ENCODE results near the gene SMG9. TPM values are rescaled to one million over a fixed set of nuclear protein-coding genes. Genes with fewer than 3 reads are reported as not detected.
A peak's percentile ranks its signal among the peaks of the same experiment; 100 is the strongest.

Gene SMG9
- total RNA-seq, 2 donors from 2014 or later, result 22.9 to 45.1 TPM

GRCh38 chr19:43739439-43740235 is 15.1 kb downstream of the SMG9 start:
- WGBS, result 62% methylated on average over 16 of the region's 16 CpGs

GRCh38 chr19:43738780-43739211 is 16.0 kb downstream of the SMG9 start:
- intact Hi-C loops (cut with DNase I), result no loop called here
- H3K27ac ChIP-seq, result peak overlapping the region in 1 of 2 donors; percentile 69
- no peak overlapping the region for H3K4me3 ChIP-seq
- no peaks in the 10 kb centered on the region for H3K27me3 ChIP-seq (replicated peaks; ENCODE audit: insufficient read depth)
- H3K36me3 ChIP-seq, result peaks cover 7 to 15% of the 10 kb centered on the region in 2 donors
- TF ChIP-seq POLR2AphosphoS5 (IDR thresholded peaks at IDR 0.05) (no peak), POLR2A (IDR thresholded peaks at IDR 0.05) (no peak), CTCF (IDR thresholded peaks at IDR 0.05) (no peak)
- no peaks in the 10 kb centered on the region for H3K9me3 ChIP-seq
- WGBS, result 59% methylated on average over 5 of the region's 5 CpGs
- no peaks in the 10 kb centered on the region for H3K4me1 ChIP-seq (replicated peaks)
- no peak for DNase-seq (ENCODE audit: low spot score)

More at GRCh38 chr19:43739439-43740235, 15.1 kb downstream of the SMG9 start:
- Histone ChIP-seq H3K4me3 (no peak overlapping the region), H3K4me1 (replicated peaks) (no peaks in the 10 kb centered on the region), H3K27ac (peak overlapping the region; percentile 68 to 69), H3K27me3 (replicated peaks; ENCODE audit: insufficient read depth) (no peaks in the 10 kb centered on the region), H3K9me3 (no peaks in the 10 kb centered on the region), H3K36me3 (peaks cover 7 to 13% of the 10 kb centered on the region in 2 donors)
- TF ChIP-seq POLR2AphosphoS5 (IDR thresholded peaks at IDR 0.05) (peak; percentile 29), CTCF (IDR thresholded peaks at IDR 0.05) (no peak), POLR2A (IDR thresholded peaks at IDR 0.05) (no peak)
- intact Hi-C loops (cut with DNase I), result no loop called here
- peak; percentile 72 for DNase-seq (ENCODE audit: low spot score)

- Histone ChIP-seq H3K4me1 (replicated peaks) (no peaks in the 10 kb centered on the region), H3K27ac (no peak overlapping the region), H3K9me3 (no peaks in the 10 kb centered on the region), H3K4me3 (no peak overlapping the region), H3K36me3 (peaks cover 7 to 20% of the 10 kb centered on the region in 2 donors), H3K27me3 (replicated peaks; ENCODE audit: insufficient read depth) (no peaks in the 10 kb centered on the region)
- intact Hi-C loops (cut with DNase I), result no loop called here
- DNase-seq (ENCODE audit: low spot score), result no peak
- TF ChIP-seq POLR2A (IDR thresholded peaks at IDR 0.05), result no peak
- TF ChIP-seq POLR2AphosphoS5 (IDR thresholded peaks at IDR 0.05), result no peak
- no peak for TF ChIP-seq CTCF (IDR thresholded peaks at IDR 0.05)
These were observed 18.8 kb downstream of the SMG9 start for GRCh38 chr19:43735957-43736356.

GRCh38 chr19:43735013-43735412 is 19.7 kb downstream of the SMG9 start:
- TF ChIP-seq POLR2A (IDR thresholded peaks at IDR 0.05) (no peak), POLR2AphosphoS5 (IDR thresholded peaks at IDR 0.05) (no peak), CTCF (IDR thresholded peaks at IDR 0.05) (no peak)
- Histone ChIP-seq H3K27ac (no peak overlapping the region), H3K4me3 (no peak overlapping the region), H3K36me3 (peaks cover 7 to 20% of the 10 kb centered on the region in 2 donors), H3K9me3 (no peaks in the 10 kb centered on the region), H3K4me1 (replicated peaks) (no peaks in the 10 kb centered on the region), H3K27me3 (replicated peaks; ENCODE audit: insufficient read depth) (no peaks in the 10 kb centered on the region)
- no peak for DNase-seq (ENCODE audit: low spot score)
- intact Hi-C loops (cut with DNase I), result no loop called here
- WGBS, result 95% methylated on average over 6 of the region's 6 CpGs

GRCh38 chr19:43731846-43732245 is 22.9 kb downstream of the SMG9 start:
- intact Hi-C loops (cut with DNase I), result no loop called here
- H3K27ac ChIP-seq, result no peak overlapping the region
- WGBS, result 50% methylated on average over 1 of the region's 1 CpG
- no peak overlapping the region for H3K4me3 ChIP-seq
- DNase-seq (ENCODE audit: low spot score), result no peak
- H3K27me3 ChIP-seq (replicated peaks; ENCODE audit: insufficient read depth), result no peaks in the 10 kb centered on the region
- no peaks in the 10 kb centered on the region for H3K9me3 ChIP-seq
- no peaks in the 10 kb centered on the region for H3K4me1 ChIP-seq (replicated peaks)
- no peak for TF ChIP-seq POLR2A (IDR thresholded peaks at IDR 0.05)
- TF ChIP-seq POLR2AphosphoS5 (IDR thresholded peaks at IDR 0.05), result no peak
- TF ChIP-seq CTCF (IDR thresholded peaks at IDR 0.05), result no peak
- H3K36me3 ChIP-seq, result peaks cover 0 to 15% of the 10 kb centered on the region in 2 donors
